Activated T-cell treated with anti-CD3 and anti-CD28 coated beads, Interleukin-2, amount 50 U/mL, for 24 hours (primary cell): ENCODE data around the gene SMIM7.
"Not testable (repeated sequence)": the region's sequence is repeated elsewhere in the genome, so short reads cannot be mapped to it uniquely, and the experiment has no call there.

Experiments
- DNase-seq: peaks from one replicate; pipeline ENCODE4 v3.0.0-alpha.2; 2020
- H3K27ac Mint-ChIP-seq: 2 replicates; pipeline ENCODE4 v1.8.0; 2020; ENCODE audit warnings: mild to moderate bottlenecking, mixed read lengths
- H3K27me3 Mint-ChIP-seq: 2 replicates; pipeline ENCODE4 v1.8.0; 2020; ENCODE audit warnings: mixed read lengths
- H3K36me3 Mint-ChIP-seq: 2 replicates; pipeline ENCODE4 v1.8.0; 2020; ENCODE audit warnings: low read depth, mixed read lengths
- H3K4me1 Mint-ChIP-seq: 2 replicates; pipeline ENCODE4 v1.8.0; 2020; ENCODE audit warnings: low read depth, mixed read lengths
- H3K4me3 Mint-ChIP-seq: 2 replicates; pipeline ENCODE4 v1.8.0; 2020; ENCODE audit warnings: mild to moderate bottlenecking, moderate library complexity, mixed read lengths
- H3K9me3 Mint-ChIP-seq: 2 replicates; pipeline ENCODE4 v1.8.0; 2020; ENCODE audit warnings: mixed read lengths

SMIM7 gene

DNA sequence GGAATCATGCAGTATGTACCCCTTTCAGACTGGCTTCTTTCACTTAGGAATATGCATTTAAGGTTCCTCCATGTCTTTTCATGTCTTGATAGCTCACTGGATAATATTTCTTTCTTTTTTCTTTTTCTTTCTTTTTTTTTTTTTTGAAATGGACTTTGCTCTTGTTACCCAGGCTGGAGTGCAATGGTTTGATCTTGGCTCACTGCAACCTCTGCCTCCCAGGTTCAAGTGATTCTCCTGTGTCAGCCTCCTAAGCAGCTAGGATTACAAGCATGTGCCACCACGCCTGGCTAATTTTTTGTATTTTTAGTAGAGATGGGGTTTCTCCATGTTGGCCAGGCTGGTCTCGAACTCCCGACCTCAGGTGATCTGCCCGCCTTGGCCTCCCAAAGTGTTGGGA, 8.8 kb upstream of the SMIM7 start:
- not testable (repeated sequence) for H3K9me3 Mint-ChIP-seq, H3K27me3 Mint-ChIP-seq, H3K4me3 Mint-ChIP-seq, H3K27ac Mint-ChIP-seq, DNase-seq, H3K4me1 Mint-ChIP-seq, H3K36me3 Mint-ChIP-seq

DNA sequence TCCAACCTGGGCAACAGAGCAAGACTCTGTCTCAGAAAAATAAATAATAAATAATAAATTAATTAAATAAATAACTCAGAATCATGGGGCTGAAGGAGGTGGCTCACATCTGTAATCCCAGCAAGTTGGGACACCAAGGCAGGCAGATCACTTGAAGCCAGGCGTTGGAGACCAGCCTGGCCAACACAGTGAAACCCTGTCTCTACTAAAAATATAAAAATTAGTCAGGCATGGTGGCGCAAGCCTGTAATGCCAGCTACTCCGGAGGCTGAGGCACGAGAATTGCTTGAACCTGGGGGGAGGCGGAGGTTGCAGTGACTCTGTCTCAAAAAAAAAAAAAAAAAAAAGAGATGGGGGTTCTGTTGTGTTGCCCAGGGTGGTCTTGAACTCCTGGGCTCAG, 8.2 kb upstream of the SMIM7 start:
- Mint-ChIP-seq H3K36me3 (no peaks in the 10 kb centered on the region), H3K27me3 (no peaks in the 10 kb centered on the region), H3K4me1 (peaks cover 2% of the 10 kb centered on the region), H3K27ac (no peak overlapping the region), H3K4me3 (no peak overlapping the region), H3K9me3 (no peaks in the 10 kb centered on the region)
- DNase-seq: no peak

DNA sequence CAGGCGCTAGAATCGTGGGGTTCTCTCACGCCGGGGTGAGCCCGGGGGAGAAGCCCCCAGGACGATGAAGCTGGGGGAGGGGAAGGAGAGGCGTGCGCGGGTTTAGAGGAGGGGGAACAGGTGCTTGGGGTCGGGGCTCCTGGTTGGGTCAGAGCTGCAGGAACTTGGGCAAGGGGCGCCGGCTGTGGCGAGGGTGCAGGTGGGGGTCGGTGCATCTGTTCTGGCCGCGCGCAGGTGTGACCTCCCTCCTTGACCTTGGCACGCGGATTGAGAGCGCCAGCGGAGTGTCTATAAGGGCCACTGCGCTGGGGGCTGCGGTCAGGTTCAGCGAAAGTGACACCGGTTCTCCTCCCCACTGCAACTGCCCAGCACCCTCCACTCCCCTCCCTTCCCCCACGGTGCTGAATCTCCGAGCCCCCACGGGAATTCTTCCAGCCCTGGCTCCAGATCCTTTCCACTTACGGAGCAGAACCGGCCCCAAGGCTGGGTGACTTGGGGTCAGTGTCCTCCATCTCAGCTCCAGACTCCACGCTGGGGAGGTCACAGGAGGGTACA, 1.6 kb upstream of the SMIM7 start:
- Mint-ChIP-seq H3K4me3 (peak overlapping the region; percentile 76), H3K4me1 (peaks cover 32% of the 10 kb centered on the region), H3K27ac (peak overlapping the region; percentile 86), H3K36me3 (peaks cover 31% of the 10 kb centered on the region), H3K9me3 (no peaks in the 10 kb centered on the region), H3K27me3 (peaks cover 7% of the 10 kb centered on the region)
- DNase-seq: peak; percentile 33

DNA sequence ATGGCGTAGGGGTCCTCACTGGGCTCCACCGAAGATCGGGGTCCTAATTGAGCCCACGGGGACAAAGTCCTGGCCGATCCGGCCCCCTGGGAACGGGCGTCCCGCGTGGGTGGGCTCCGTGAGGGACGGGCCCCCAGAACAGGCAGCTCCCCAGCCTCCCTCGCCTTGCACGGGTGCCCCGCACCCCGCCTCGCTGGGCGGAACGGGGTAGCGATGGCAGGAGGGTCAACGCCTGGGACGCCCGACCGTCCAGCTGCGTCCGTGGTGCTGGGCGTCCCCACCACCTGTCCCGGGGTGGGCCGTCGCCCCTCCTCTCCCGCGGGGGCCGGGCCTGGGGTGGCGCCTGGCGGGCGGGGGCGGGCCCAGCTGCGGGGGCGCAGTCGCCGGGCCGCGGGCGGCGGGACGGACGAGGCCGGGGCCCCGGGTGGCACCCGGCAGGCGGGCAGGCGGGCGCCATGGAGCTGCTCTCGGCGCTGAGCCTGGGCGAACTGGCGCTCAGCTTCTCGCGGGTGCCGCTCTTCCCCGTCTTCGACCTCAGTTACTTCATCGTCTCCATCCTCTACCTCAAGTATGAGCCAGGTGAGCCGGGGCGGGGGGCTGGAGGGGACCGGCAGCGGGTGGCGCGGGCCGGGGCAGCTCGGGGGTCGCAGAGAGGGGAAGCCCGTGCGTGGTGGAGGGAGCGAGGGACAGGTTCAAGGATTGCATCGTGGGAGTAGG, 977 bp upstream of the SMIM7 start, which contains the start of gene TMEM38A:
TSS of gene TMEM38A (plus strand) at position 377 of the 717 bp plus-strand sequence. CDS start at position 456, 79 bp downstream.
- Mint-ChIP-seq H3K4me1 (peaks cover 36% of the 10 kb centered on the region), H3K27ac (peak within 1 kb of the TSS; percentile 100), H3K27me3 (peaks cover 7% of the 10 kb centered on the region), H3K9me3 (no peaks in the 10 kb centered on the region), H3K4me3 (peak within 1 kb of the TSS; percentile 99), H3K36me3 (peaks cover 37% of the 10 kb centered on the region)
- peak; percentile 69 for DNase-seq

DNA sequence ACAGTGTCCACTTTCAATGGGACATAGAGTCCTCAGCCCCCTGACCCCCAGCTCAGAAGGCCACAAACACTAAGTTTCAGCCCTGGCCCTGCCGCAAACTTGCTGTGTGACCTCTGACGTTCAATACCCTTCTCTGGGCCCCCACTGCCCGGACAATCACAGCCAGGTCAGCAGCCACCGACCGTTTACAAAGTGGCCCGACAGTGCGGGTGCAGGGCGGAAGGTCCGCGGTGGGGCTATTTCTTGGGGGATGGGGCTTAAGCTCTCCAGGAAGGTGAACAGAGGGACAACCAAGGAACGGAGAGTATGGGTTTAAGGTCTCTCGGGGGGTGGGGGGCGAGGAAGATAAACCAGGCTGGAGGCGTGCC, 496 bp downstream of the SMIM7 start:
- peak overlapping the region; percentile 99 for H3K4me3 Mint-ChIP-seq
- H3K9me3 Mint-ChIP-seq: no peaks in the 10 kb centered on the region
- peaks cover 52% of the 10 kb centered on the region for H3K36me3 Mint-ChIP-seq
- peaks cover 7% of the 10 kb centered on the region for H3K27me3 Mint-ChIP-seq
- peaks cover 43% of the 10 kb centered on the region for H3K4me1 Mint-ChIP-seq
- no peak for DNase-seq
- H3K27ac Mint-ChIP-seq: peak overlapping the region; percentile 100

DNA sequence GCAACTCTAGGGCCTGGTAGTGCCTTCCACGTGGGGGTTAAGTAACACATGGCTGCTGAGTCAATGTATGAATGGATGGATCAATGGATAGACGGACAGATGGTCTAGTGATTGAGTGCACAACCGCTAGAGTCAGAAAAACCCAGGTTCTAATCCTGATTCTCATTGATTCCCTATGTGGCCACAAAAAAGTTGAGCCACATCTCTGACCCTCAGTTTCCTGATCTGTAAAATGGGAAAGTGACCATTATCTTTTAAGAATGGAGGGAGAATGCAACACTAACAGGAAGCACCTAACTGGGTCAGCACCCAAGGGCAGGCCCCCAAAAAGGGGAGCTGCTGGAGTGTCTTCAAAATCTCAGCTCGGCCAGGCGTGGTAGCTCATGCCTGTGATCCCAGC, 2.6 kb downstream of the SMIM7 start:
- H3K4me1 Mint-ChIP-seq: peaks cover 41% of the 10 kb centered on the region
- no peaks in the 10 kb centered on the region for H3K9me3 Mint-ChIP-seq
- no peak for DNase-seq
- peak overlapping the region; percentile 35 for H3K27ac Mint-ChIP-seq
- peaks cover 73% of the 10 kb centered on the region for H3K36me3 Mint-ChIP-seq
- no peak overlapping the region for H3K4me3 Mint-ChIP-seq
- peaks cover 7% of the 10 kb centered on the region for H3K27me3 Mint-ChIP-seq

DNA sequence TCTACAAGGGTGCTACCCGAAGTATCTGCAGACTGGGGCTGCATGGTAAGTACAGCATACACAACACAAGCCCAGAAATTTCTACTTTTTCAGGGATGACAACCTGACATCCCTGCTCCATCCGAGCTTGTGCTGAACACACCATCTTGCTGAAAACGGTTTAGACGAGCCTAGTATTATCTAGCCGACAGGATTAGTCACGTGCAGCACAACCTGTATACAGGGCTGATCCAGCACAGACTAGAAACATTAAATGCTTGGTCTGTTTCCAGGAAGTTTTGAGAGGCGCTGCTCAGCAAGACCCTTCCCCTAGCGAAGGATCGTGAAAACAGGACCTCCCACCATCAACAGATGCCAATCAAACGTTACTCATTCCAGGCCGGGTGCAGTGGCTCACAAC, 4.2 kb downstream of the SMIM7 start:
- H3K4me3 Mint-ChIP-seq: no peak overlapping the region
- no peak for DNase-seq
- H3K9me3 Mint-ChIP-seq: no peaks in the 10 kb centered on the region
- H3K4me1 Mint-ChIP-seq: peaks cover 35% of the 10 kb centered on the region
- peaks cover 88% of the 10 kb centered on the region for H3K36me3 Mint-ChIP-seq
- peak overlapping the region; percentile 37 for H3K27ac Mint-ChIP-seq
- H3K27me3 Mint-ChIP-seq: no peaks in the 10 kb centered on the region

DNA sequence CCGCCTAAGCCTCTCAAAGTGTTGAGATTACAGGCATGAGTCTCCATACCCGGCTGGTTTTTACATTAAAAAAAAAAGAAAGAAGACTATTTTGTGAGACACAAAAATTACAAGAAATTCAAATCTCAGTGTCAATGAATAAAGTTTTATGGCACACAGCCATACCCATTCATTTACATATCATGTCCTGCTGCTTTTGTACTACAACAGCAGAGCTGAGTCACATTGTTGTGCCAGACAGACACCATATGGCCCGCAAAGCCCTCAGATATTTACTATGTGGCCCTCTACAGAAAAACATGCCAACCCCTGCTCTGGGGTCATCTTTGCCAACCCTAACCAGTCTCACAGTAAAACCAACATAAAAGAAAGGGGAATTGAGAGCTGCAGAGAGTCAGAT, 5.3 kb downstream of the SMIM7 start:
- Mint-ChIP-seq H3K4me1 (peaks cover 40% of the 10 kb centered on the region), H3K27me3 (no peaks in the 10 kb centered on the region), H3K4me3 (no peak overlapping the region), H3K27ac (peak overlapping the region; percentile 47), H3K36me3 (peaks cover 95% of the 10 kb centered on the region), H3K9me3 (no peaks in the 10 kb centered on the region)
- DNase-seq: no peak

DNA sequence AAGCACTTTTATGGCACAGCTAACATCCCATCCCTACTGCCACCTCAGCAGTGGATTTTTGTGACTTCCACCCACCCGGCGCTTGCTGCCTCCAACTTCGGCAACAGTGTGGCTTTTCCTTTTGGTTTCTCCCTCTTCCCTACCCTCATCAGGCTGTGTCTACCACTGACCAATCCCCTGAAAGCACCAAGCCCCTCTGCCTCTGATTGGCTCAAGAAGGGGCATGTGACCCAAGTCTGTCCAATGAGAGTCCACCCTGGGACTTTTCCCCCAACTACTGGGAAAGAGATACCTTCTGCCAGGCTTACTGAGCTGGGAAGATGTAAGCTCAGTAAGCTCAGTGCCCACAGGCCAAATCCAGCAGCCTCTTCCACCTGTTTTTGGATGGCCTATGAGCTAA, 5.8 kb downstream of the SMIM7 start:
- DNase-seq: no peak
- H3K4me1 Mint-ChIP-seq: peaks cover 40% of the 10 kb centered on the region

DNA sequence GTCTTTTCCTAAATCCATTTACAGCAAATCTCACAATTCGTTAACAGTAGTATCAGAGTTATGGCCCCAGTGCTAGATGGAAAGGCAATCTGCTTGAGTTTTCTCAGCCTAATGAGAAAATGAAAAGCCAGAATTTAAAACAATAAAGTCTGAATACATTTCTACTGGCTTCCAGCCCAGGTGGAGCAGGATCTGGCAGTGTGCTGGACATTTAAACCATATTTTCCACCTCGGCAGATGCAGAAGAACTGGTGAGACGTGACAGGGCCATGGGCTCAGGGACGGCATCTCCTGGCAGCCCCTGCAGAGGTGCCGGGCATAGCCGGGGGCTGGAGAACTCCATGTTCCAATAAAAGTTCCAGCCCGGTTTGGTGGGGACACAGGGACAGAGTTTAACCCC, 7.1 kb downstream of the SMIM7 start:
- Mint-ChIP-seq H3K27ac (no peak overlapping the region), H3K4me3 (no peak overlapping the region), H3K4me1 (peaks cover 33% of the 10 kb centered on the region), H3K9me3 (no peaks in the 10 kb centered on the region), H3K36me3 (peaks cover 97% of the 10 kb centered on the region), H3K27me3 (no peaks in the 10 kb centered on the region)
- DNase-seq: no peak

More for the DNA sequence above, 5.8 kb downstream of the SMIM7 start:
- Mint-ChIP-seq H3K27me3 (no peaks in the 10 kb centered on the region), H3K9me3 (no peaks in the 10 kb centered on the region), H3K36me3 (peaks cover 97% of the 10 kb centered on the region), H3K27ac (peak overlapping the region; percentile 83), H3K4me3 (no peak overlapping the region)

DNA sequence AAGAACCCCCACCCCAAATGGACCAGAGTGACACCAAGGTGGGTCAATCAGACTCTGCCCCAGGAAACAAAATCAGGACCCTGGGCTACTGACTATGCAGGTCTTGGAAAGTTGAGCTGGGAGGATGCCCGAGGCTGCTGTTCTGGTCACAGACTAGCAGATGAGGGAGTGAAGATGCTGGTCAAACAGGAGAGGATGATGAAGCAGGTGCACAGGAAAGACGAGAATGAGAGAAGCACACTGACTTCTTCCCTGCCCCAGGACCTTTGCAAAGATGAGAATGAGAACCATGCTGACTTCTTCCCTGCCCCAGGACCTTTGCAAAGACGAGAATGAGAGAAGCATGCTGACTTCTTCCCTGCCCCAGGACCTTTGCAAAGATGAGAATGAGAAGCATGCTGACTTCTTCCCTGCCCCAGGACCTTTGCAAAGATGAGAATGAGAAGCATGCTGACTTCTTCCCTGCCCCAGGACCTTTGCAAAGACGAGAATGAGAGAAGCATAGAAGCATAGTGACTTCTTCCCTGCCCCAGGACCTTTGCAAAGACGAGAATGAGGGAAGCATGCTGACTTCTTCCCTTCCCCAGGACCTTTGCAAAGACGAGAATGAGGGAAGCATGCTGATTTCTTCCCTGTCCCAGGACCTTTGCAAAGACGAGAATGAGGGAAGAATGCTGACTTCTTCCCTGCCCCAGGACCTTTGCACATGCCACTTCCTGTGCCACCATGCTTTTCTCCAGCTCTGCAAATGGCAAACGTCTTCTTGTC, 8.3 kb downstream of the SMIM7 start:
- H3K27ac Mint-ChIP-seq: peak overlapping the region; percentile 52
- H3K4me3 Mint-ChIP-seq, H3K27me3 Mint-ChIP-seq, H3K9me3 Mint-ChIP-seq, DNase-seq: not testable (repeated sequence)
- H3K36me3 Mint-ChIP-seq: peaks cover 99% of the 10 kb centered on the region
- peaks cover 26% of the 10 kb centered on the region for H3K4me1 Mint-ChIP-seq

DNA sequence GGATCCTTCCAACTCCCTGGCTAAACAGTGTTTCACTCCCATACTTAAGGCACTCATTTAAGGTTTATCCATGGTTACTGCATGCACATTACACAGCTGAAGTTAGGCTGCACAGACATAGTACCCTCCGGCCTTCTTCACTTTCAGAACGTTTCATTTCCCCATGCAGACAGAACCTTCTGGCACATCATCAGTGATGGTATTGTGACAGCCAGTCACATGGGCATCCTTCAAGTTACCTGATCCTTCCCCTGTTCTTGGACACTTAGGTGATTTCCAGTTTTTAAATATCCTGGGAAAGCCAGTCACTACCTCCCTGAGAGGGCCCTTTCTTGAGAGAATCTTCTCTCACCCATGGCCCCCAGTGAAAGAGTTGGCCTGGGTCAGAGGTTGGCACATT, 9.1 kb downstream of the SMIM7 start:
- H3K27me3 Mint-ChIP-seq: no peaks in the 10 kb centered on the region
- peaks cover 99% of the 10 kb centered on the region for H3K36me3 Mint-ChIP-seq
- DNase-seq: no peak
- peaks cover 24% of the 10 kb centered on the region for H3K4me1 Mint-ChIP-seq
- H3K27ac Mint-ChIP-seq: peak overlapping the region; percentile 52
- H3K9me3 Mint-ChIP-seq: no peaks in the 10 kb centered on the region
- no peak overlapping the region for H3K4me3 Mint-ChIP-seq

DNA sequence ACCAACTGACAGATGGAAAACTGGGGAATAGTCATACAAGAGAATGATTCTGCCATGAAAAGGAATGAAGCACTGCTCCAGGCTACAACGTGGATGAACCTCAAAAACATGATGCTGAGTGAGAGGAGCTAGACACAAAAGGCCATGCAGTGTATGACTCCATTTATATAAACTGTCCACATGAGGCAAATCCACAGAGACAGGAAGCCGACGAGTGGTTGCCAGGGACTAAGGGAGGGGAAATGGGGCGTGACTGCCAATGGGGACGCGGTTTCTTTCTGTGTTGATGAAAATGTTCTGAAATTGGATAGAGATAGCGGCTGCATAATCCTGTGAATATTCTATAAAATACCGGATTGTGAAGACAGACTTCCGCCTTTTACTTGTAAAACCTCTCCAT, 10.2 kb downstream of the SMIM7 start:
- Mint-ChIP-seq H3K27ac (peak overlapping the region; percentile 26), H3K4me1 (peaks cover 25% of the 10 kb centered on the region), H3K9me3 (no peaks in the 10 kb centered on the region), H3K4me3 (no peak overlapping the region), H3K36me3 (peaks cover 99% of the 10 kb centered on the region), H3K27me3 (no peaks in the 10 kb centered on the region)
- DNase-seq: no peak

DNA sequence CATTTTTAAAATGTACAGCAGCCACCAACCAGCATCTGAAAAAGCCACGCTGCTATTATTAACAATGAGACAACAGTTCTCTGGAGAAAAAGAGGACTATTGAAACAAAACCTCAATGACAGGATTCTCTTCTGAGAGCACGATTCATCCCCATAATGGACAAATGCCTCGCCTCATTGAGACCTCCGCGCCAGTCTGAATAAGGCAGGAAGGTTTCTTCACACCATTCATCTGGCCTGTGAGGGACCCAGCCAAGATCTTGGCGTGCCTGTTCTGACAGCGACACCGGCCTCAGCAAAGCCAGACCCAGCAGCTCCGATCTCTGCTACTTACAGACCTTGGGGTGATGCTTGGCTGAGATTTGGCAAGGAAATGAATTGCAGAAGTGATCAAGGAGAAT, 14.8 kb downstream of the SMIM7 start:
- no peak for DNase-seq
- Mint-ChIP-seq H3K36me3 (peaks cover 100% of the 10 kb centered on the region), H3K27ac (no peak overlapping the region), H3K27me3 (no peaks in the 10 kb centered on the region), H3K9me3 (no peaks in the 10 kb centered on the region), H3K4me3 (no peak overlapping the region), H3K4me1 (peaks cover 24% of the 10 kb centered on the region)

DNA sequence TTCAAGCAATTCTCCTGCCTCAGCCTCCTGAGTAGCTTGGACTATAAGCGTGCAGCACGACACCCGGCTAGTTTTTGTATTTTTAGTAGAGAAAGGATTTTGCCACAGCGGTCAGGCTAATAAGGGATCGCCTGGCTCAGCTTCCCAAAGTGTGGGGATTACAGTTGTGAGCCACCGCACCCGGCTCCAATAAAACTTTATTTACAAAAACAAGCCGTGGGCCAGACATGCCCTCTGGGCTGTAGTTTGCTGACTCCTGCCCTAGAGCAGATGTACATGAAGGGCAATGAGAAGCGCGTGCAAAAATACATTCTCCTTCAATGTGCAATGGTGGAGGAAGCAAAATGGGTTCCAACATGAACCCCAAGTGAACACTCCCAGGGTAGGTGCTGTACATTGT, 18.2 kb downstream of the SMIM7 start:
- Mint-ChIP-seq H3K9me3 (no peaks in the 10 kb centered on the region), H3K4me1 (peaks cover 28% of the 10 kb centered on the region), H3K27ac (no peak overlapping the region)

More for the DNA sequence above, 18.2 kb downstream of the SMIM7 start:
- H3K36me3 Mint-ChIP-seq: peaks cover 92% of the 10 kb centered on the region
- no peak for DNase-seq
- H3K27me3 Mint-ChIP-seq: no peaks in the 10 kb centered on the region
- no peak overlapping the region for H3K4me3 Mint-ChIP-seq
